ENCODE data around the gene TUB. TPM values are rescaled to one million over a fixed set of nuclear protein-coding genes. Genes with fewer than 3 reads are reported as not detected.

The TUB gene
- total RNA-seq, 4 donors from 2014 or later: 16.3 to 25.8 (median 22.7) TPM

- DNase-seq: no peak
- intact Hi-C loops (cut with DNase I): no loop called here
These were observed 44.8 kb upstream of the TUB start for GRCh38 chr11:8036002-8036802.

DNA sequence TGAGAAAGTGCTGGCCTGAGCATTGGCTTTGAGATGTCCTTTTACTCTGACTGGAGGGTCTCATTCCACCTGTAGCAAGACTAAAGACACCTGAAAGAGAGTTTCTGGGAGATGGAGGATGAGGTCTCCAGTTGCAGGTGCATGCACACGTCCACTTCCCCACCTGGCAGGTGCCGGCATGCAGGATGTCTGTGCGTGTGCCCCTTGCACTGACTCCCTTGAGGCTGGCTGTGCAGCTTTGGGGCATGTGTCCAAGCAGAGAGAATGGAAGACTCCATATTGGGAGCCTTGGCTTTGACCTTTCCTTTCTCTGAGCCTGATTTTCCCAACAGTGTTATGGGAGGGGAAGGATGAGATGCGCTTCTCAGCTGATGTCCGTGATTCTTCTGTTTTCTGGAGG lies 44.0 kb upstream of the TUB start:
- no peak for TF ChIP-seq POLR2A (IDR thresholded peaks at IDR 0.05)
- TF ChIP-seq, protein P1, sequence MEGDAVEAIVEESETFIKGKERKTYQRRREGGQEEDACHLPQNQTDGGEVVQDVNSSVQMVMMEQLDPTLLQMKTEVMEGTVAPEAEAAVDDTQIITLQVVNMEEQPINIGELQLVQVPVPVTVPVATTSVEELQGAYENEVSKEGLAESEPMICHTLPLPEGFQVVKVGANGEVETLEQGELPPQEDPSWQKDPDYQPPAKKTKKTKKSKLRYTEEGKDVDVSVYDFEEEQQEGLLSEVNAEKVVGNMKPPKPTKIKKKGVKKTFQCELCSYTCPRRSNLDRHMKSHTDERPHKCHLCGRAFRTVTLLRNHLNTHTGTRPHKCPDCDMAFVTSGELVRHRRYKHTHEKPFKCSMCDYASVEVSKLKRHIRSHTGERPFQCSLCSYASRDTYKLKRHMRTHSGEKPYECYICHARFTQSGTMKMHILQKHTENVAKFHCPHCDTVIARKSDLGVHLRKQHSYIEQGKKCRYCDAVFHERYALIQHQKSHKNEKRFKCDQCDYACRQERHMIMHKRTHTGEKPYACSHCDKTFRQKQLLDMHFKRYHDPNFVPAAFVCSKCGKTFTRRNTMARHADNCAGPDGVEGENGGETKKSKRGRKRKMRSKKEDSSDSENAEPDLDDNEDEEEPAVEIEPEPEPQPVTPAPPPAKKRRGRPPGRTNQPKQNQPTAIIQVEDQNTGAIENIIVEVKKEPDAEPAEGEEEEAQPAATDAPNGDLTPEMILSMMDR (IDR thresholded peaks at IDR 0.05): no peak
- 88 to 89% methylated on average over 5 of the region's 5 CpGs for WGBS, 2 donors
- Histone ChIP-seq H3K27me3 (no peaks in the 10 kb centered on the region), H3K9me3 (no peaks in the 10 kb centered on the region), H3K36me3 (no peaks in the 10 kb centered on the region), H3K4me1 (peaks cover 9 to 23% of the 10 kb centered on the region in 2 donors), H3K4me3 (replicated peaks in 1 of 3) (no peak overlapping the region), H3K27ac (no peak overlapping the region)
- DNase-seq: no peak
- intact Hi-C loops (cut with DNase I): no loop called here

More at GRCh38 chr11:8036002-8036802, 44.8 kb upstream of the TUB start:
- Histone ChIP-seq H3K27me3 (no peaks in the 10 kb centered on the region), H3K36me3 (no peaks in the 10 kb centered on the region), H3K4me1 (peaks cover 9 to 25% of the 10 kb centered on the region in 2 donors), H3K4me3 (replicated peaks in 1 of 3) (no peak overlapping the region), H3K27ac (peak overlapping the region in 1 of 3 donors; percentile 57), H3K9me3 (no peaks in the 10 kb centered on the region)
- TF ChIP-seq, protein P1 (IDR thresholded peaks at IDR 0.05): no peak
- no peak for TF ChIP-seq POLR2A (IDR thresholded peaks at IDR 0.05)
- 78 to 86% methylated on average over 5 of the region's 5 CpGs for WGBS, 2 donors

GRCh38 chr11:8038393-8038792 lies 42.6 kb upstream of the TUB start:
- H3K4me3 ChIP-seq (replicated peaks in 1 of 3): no peak overlapping the region
- H3K36me3 ChIP-seq: no peaks in the 10 kb centered on the region
- H3K27ac ChIP-seq: no peak overlapping the region
- no peaks in the 10 kb centered on the region for H3K27me3 ChIP-seq
- 81 to 90% methylated on average over 2 to 7 of the region's 8 CpGs for WGBS, 2 donors
- no peak for TF ChIP-seq POLR2A (IDR thresholded peaks at IDR 0.05)
- TF ChIP-seq, protein P1 (IDR thresholded peaks at IDR 0.05): no peak
- no peaks in the 10 kb centered on the region for H3K9me3 ChIP-seq
- no peak for DNase-seq
- peaks cover 2 to 9% of the 10 kb centered on the region in 2 donors for H3K4me1 ChIP-seq
- intact Hi-C loops (cut with DNase I): no loop called here

- TF ChIP-seq, protein P1 (IDR thresholded peaks at IDR 0.05): no peak
- 89% methylated on average over 11 to 12 of the region's 12 CpGs for WGBS, 2 donors
- H3K27ac ChIP-seq: no peak overlapping the region
- H3K27me3 ChIP-seq: no peaks in the 10 kb centered on the region
- DNase-seq: no peak
- H3K9me3 ChIP-seq: no peaks in the 10 kb centered on the region
- intact Hi-C loops (cut with DNase I): no loop called here
- no peak overlapping the region for H3K4me3 ChIP-seq (replicated peaks in 1 of 3)
- H3K4me1 ChIP-seq: peaks cover 0 to 3% of the 10 kb centered on the region in 2 donors
- H3K36me3 ChIP-seq: no peaks in the 10 kb centered on the region
These were observed 42.0 kb upstream of the TUB start for GRCh38 chr11:8038811-8039529.
